GM12878 (cell line): ENCODE results near the gene PHACTR1. TPM values are rescaled to one million over a fixed set of nuclear protein-coding genes. Genes with fewer than 3 reads are reported as not detected.

Source experiments
- ATAC-seq: fragments of 200-7000 bp; cut with Tn5 transposase; 3 replicates; pipeline ENCODE4 v1.9.1; 2020; ENCODE audit warnings: mild to moderate bottlenecking, moderate library complexity
- BruUV-seq: library from RNA; stranded (reverse); fragments of 400-500 nt; replicated peaks from 2 replicates; lab custom pipeline; 2021; lab: Mats Ljungman, UMichigan
- CTCF ChIA-PET: fragments of 300-600 bp; sonication (Branson Sonifier 250); formaldehyde crosslinking; extraction: SDS; loops from one replicate; lab custom pipeline; 2021; ENCODE audit warnings: inconsistent platforms; lab: Yijun Ruan, JAX
- POLR2A ChIA-PET: fragments of 350-600 bp; formaldehyde crosslinking; extraction: SDS; loops from one replicate; lab custom pipeline; 2021; ENCODE audit warnings: inconsistent platforms; lab: Charles Lee
- RAD21 ChIA-PET: fragments of 300-600 bp; sonication (Branson Sonifier 250); formaldehyde crosslinking; loops from one replicate; lab custom pipeline; 2023; ENCODE audit warnings: antibody characterized with exemption; ENCODE audit not compliant: unreplicated experiment; lab: Charles Lee
- SMC1A ChIA-PET: fragments of 300-600 bp; sonication (Branson Sonifier 250); formaldehyde crosslinking; loops from one replicate; lab custom pipeline; 2023; ENCODE audit not compliant: unreplicated experiment, uncharacterized antibody; lab: Charles Lee
- DNase-seq: peaks from one replicate; pipeline ENCODE4 v3.0.0-alpha.2; 2011; ENCODE audit warnings: low read depth, low spot score
- FAIRE-seq: peaks from 3 replicates; lab custom pipeline; 2011; peaks lifted over from hg19 to GRCh38; lab: Jason Lieb, UNC
- H2AFZ ChIP-seq: 2 replicates; pipeline ENCODE4 v1.6.0; 2011; ENCODE audit warnings: low read depth, low read length, control low read depth; ENCODE audit not compliant: control insufficient read depth
- H3K27ac ChIP-seq: 2 replicates; pipeline ENCODE4 v1.5.1; 2011; ENCODE audit warnings: control low read depth; ENCODE audit not compliant: control insufficient read depth, insufficient read depth
- H3K27me3 ChIP-seq, 2 experiments: replicated peaks in 1 of 2; 2 replicates each; pipeline versions ENCODE4 v1.6.0 to v1.6.1; 2011; ENCODE audit warnings: low read length in 1 of 2; ENCODE audit not compliant: control insufficient read depth in 2 of 2, insufficient read depth in 2 of 2
- H3K36me3 ChIP-seq, 2 experiments: 2 replicates each; pipeline ENCODE4 v1.5.1; 2011; ENCODE audit warnings: low read length in 1 of 2; ENCODE audit not compliant: control insufficient read depth in 2 of 2, insufficient read depth in 2 of 2
- H3K4me1 ChIP-seq: 2 replicates; pipeline ENCODE4 v1.6.1; 2011; ENCODE audit warnings: mild to moderate bottlenecking, low read length, moderate library complexity, mixed read lengths; ENCODE audit not compliant: control insufficient read depth, insufficient read depth
- H3K4me2 ChIP-seq: 2 replicates; pipeline ENCODE4 v1.6.0; 2011; ENCODE audit warnings: control low read depth; ENCODE audit not compliant: control insufficient read depth, insufficient read depth
- H3K4me3 ChIP-seq: fragments of 200-600 bp; sonication (generic); 2 replicates; pipeline ENCODE4 v1.5.1; 2016
- H3K79me2 ChIP-seq: 2 replicates; pipeline ENCODE4 v1.6.0; 2011; ENCODE audit warnings: low read length; ENCODE audit not compliant: control insufficient read depth, insufficient read depth
- H3K9ac ChIP-seq: 2 replicates; pipeline ENCODE4 v1.8.0; 2011; ENCODE audit warnings: low read length, control low read depth, mixed read lengths; ENCODE audit not compliant: control insufficient read depth, insufficient read depth
- H3K9me3 ChIP-seq: replicated peaks from 3 replicates; pipeline ENCODE4 v1.5.1; 2011; ENCODE audit warnings: mild to moderate bottlenecking, low read length; ENCODE audit not compliant: control insufficient read depth, insufficient read depth
- H4K20me1 ChIP-seq: 2 replicates; pipeline ENCODE4 v1.6.0; 2011; ENCODE audit not compliant: control insufficient read depth, insufficient read depth
- CTCF ChIP-seq, 3 experiments: IDR thresholded peaks in 2 of 3; conservative IDR thresholded peaks in 1 of 3; 2 replicates each; pipeline ENCODE4 v1.5.1; 2011; ENCODE audit warnings: low read depth in 3 of 3, low read length in 3 of 3, mild to moderate bottlenecking in 3 of 3, control low read depth in 2 of 3, moderate library complexity in 2 of 3, inconsistent platforms in 1 of 3, mixed read lengths in 1 of 3; ENCODE audit not compliant: control insufficient read depth in 2 of 3, insufficient read depth in 1 of 3; ENCODE audit errors: extremely low read depth in 1 of 3
- ESRRA ChIP-seq: IDR thresholded peaks from 2 replicates; pipeline ENCODE4 v1.6.1; 2012; ENCODE audit warnings: mild to moderate bottlenecking, low read length, improper control_type of control experiment
- RAD21 ChIP-seq: IDR thresholded peaks from 2 replicates; pipeline ENCODE4 v1.6.1; 2011; ENCODE audit warnings: mild to moderate bottlenecking, low read depth, low read length, moderate library complexity; ENCODE audit not compliant: insufficient read depth
- SMC3 ChIP-seq: IDR thresholded peaks from 2 replicates; pipeline ENCODE4 v1.6.1; 2011; ENCODE audit warnings: low read length, improper control_type of control experiment, borderline replicate concordance
- WGBS: methylation state at CpG from one replicate; pipeline ENCODE4 v1.1.6; 2016; ENCODE audit warnings: low lambda C conversion rate; ENCODE audit not compliant: insufficient replicate concordance, insufficient coverage; ENCODE audit errors: missing lambda C conversion rate; 5-methylcytosine and 5-hydroxymethylcytosine counted together
- in situ Hi-C: fragments of 300-500 bp; cut with MboI; formaldehyde crosslinking; loops from 9 replicates; pipeline ENCODE4 v1.14.3; 2018; ENCODE audit warnings: mixed read lengths
- intact Hi-C: fragments of 100-400 bp; cut with micrococcal nuclease; formaldehyde crosslinking; loops from one replicate; pipeline ENCODE4 v1.14.2; 2022; ENCODE audit not compliant: unreplicated experiment
- polyA plus RNA-seq, 11 experiments: library from polyadenylated mRNA; depleted of rRNA in 4 of 11; unstranded in 6 of 11; stranded (reverse) in 5 of 11; fragments of >200 nt; fragmentation: Nextera tagmentation in 4 of 11; fragmentation: Illumina TruSeq in 1 of 11; extraction: Ambion mirVana in 4 of 11; extraction: Trizol in 1 of 11; gene quantifications; 1 replicate in 1 of 11; 2 replicates in 10 of 11; pipeline versions ENCODE4 v1.2.1 to v1.2.3, GENCODE V29; 2011 to 2016; ENCODE audit warnings: inconsistent platforms in 2 of 11, missing spikeins in 2 of 11, low read depth in 1 of 11
- total RNA-seq, 4 experiments: library from RNA; depleted of rRNA in 3 of 4; stranded (reverse); fragments of >200 nt in 3 of 4; fragmentation: Illumina TruSeq in 1 of 4; extraction: Trizol in 1 of 4; gene quantifications; 2 replicates each; pipeline versions ENCODE4 v1.2.1 to v1.2.3, GENCODE V29; 2013 to 2021
- TF ChIP-seq, protein P1 (sequence below): fragments of 450-650 bp; IDR thresholded peaks from 2 replicates; pipeline ENCODE4 v1.6.1; 2016; ENCODE audit warnings: mild to moderate bottlenecking

The PHACTR1 gene
- total and polyA plus RNA-seq, 10 of the 15 experiments (the other 5 are each of a cell fraction or from before 2014, with no cell fraction given): 34.2 to 94.6 (median 62.3) TPM

GRCh38 chr6:13331516-13332348 is 615.2 kb downstream of the PHACTR1 start:
- TF ChIP-seq SMC3 (peak; percentile 84), CTCF (IDR thresholded peaks at IDR 0.05 in 2 of 3, conservative IDR thresholded peaks at IDR 0.05 in 1 of 3; ENCODE audit: control insufficient read depth in 2 of 3, extremely low read depth in 1 of 3, insufficient read depth in 1 of 3, low read depth in 3 of 3, low read length in 3 of 3) (peak; percentile 53 to 78 (median 68)), ESRRA (0 out of 2 replicates have a peak, but pooled peaks have one; percentile 54), RAD21 (peak; percentile 81)
- TF ChIP-seq, protein P1, sequence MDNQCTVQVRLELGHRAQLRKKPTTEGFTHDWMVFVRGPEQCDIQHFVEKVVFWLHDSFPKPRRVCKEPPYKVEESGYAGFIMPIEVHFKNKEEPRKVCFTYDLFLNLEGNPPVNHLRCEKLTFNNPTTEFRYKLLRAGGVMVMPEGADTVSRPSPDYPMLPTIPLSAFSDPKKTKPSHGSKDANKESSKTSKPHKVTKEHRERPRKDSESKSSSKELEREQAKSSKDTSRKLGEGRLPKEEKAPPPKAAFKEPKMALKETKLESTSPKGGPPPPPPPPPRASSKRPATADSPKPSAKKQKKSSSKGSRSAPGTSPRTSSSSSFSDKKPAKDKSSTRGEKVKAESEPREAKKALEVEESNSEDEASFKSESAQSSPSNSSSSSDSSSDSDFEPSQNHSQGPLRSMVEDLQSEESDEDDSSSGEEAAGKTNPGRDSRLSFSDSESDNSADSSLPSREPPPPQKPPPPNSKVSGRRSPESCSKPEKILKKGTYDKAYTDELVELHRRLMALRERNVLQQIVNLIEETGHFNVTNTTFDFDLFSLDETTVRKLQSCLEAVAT: no peak
- Histone ChIP-seq H3K9me3 (no peaks in the 10 kb centered on the region), H3K4me2 (no peak overlapping the region), H4K20me1 (no peaks in the 10 kb centered on the region), H3K27ac (no peak overlapping the region), H3K9ac (no peak overlapping the region), H2AFZ (no peak overlapping the region), H3K36me3 (no peaks in the 10 kb centered on the region), H3K4me3 (no peak overlapping the region), H3K79me2 (peaks cover 11% of the 10 kb centered on the region), H3K27me3 (no peaks in the 10 kb centered on the region), H3K4me1 (peaks cover 8% of the 10 kb centered on the region; the same call in 1 of the 2 replicates)
- FAIRE-seq (peak; percentile 44), ATAC-seq (no peak), DNase-seq (no peak)
- ChIA-PET RAD21 (interaction anchor here (0.7 to 10.2 kb wide), 13 partner anchors 28 to 461 kb away, joined by 3 to 124 read pairs (median 4); no protein-coding TSS in a partner anchor), SMC1A (interaction anchor here (1.1 to 7.5 kb wide), 22 partner anchors 23 to 733 kb away, joined by 3 to 119 read pairs (median 7); partner anchors contain the start of gene SIRT5), CTCF (interaction anchor here (0.6 to 9.6 kb wide), 32 partner anchors 8 to 420 kb away, joined by 3 to 169 read pairs (median 5); partner anchors contain the start of gene SIRT5), POLR2A (interaction anchor here (1.1 to 1.3 kb wide), 3 partner anchors 28 to 137 kb away, joined by 3 to 8 read pairs (median 5); no protein-coding TSS in a partner anchor)
- in situ Hi-C loops (loop anchor here (5.0 kb wide), 2 partner anchors 134 to 419 kb away; no protein-coding TSS in a partner anchor), intact Hi-C loops (loop anchor here (1.0 kb wide), 2 partner anchors 136 to 420 kb away; no protein-coding TSS in a partner anchor)
- WGBS: 50% methylated on average over 13 of the region's 13 CpGs
- BruUV-seq: no TSS peak
